PC-3 (cell line): Measurements from ENCODE around the gene GAD1. TPM values are rescaled to one million over a fixed set of nuclear protein-coding genes. Genes with fewer than 3 reads are reported as not detected.

ENCODE experiments used
- ATAC-seq: fragments of 200-7000 bp; cut with Tn5 transposase; 2 replicates; pipeline ENCODE4 v1.9.1; 2020; ENCODE audit warnings: mild to moderate bottlenecking, moderate library complexity
- BruUV-seq: library from RNA; stranded (reverse); fragments of 400-500 nt; replicated peaks from 2 replicates; lab custom pipeline; 2021; lab: Mats Ljungman, UMichigan
- CTCF ChIA-PET: fragments of 300-600 bp; sonication (Branson Sonifier 250); formaldehyde crosslinking; loops from one replicate; lab custom pipeline; 2022; ENCODE audit warnings: antibody characterized with exemption; lab: Charles Lee
- POLR2A ChIA-PET: fragments of 300-600 bp; sonication (Branson Sonifier 250); formaldehyde crosslinking; loops from one replicate; lab custom pipeline; 2022; ENCODE audit warnings: antibody characterized with exemption; ENCODE audit not compliant: unreplicated experiment; lab: Charles Lee
- DNase-seq: peaks from one replicate; pipeline ENCODE4 v3.0.0-alpha.2; 2015
- H2AFZ ChIP-seq: fragments of 300-600 bp; sonication (generic); 2 replicates; pipeline ENCODE4 v1.6.0; 2016; ENCODE audit warnings: antibody characterized with exemption, low read length
- H3F3A ChIP-seq: fragments of 300-600 bp; sonication (generic); one replicate; pipeline ENCODE4 v1.6.0; 2017; ENCODE audit warnings: antibody characterized with exemption, low read length, control low read depth, mild to moderate bottlenecking; ENCODE audit not compliant: unreplicated experiment
- H3K27ac ChIP-seq: fragments of 300-600 bp; sonication (generic); 2 replicates; pipeline ENCODE4 v1.5.1; 2016; ENCODE audit warnings: mild to moderate bottlenecking, low read length
- H3K27me3 ChIP-seq: fragments of 300-600 bp; sonication (generic); 2 replicates; pipeline ENCODE4 v1.6.1; 2016; ENCODE audit warnings: low read length, mixed read lengths
- H3K36me3 ChIP-seq: fragments of 300-600 bp; sonication (generic); 2 replicates; pipeline ENCODE4 v1.6.1; 2016; ENCODE audit warnings: low read depth, mixed run types, low read length, mixed read lengths
- H3K4me1 ChIP-seq: fragments of 300-600 bp; sonication (generic); 2 replicates; pipeline ENCODE4 v1.5.1; 2016; ENCODE audit warnings: low read length; ENCODE audit not compliant: insufficient read depth
- H3K4me2 ChIP-seq: fragments of 300-600 bp; sonication (generic); 2 replicates; pipeline ENCODE4 v1.6.0; 2016; ENCODE audit warnings: low read length
- H3K4me3 ChIP-seq: fragments of 300-600 bp; sonication (generic); 2 replicates; pipeline ENCODE4 v1.5.1; 2016; ENCODE audit warnings: mild to moderate bottlenecking, low read length, mixed read lengths
- H3K79me2 ChIP-seq: fragments of 300-600 bp; sonication (generic); 2 replicates; pipeline ENCODE4 v1.6.1; 2017; ENCODE audit warnings: low read length, mixed read lengths
- H3K9ac ChIP-seq: fragments of 300-600 bp; sonication (generic); 2 replicates; pipeline ENCODE4 v1.6.0; 2016; ENCODE audit warnings: mild to moderate bottlenecking, low read length
- H3K9me2 ChIP-seq: fragments of 300-600 bp; sonication (generic); replicated peaks from 2 replicates; pipeline ENCODE4 v1.6.1; 2016; ENCODE audit warnings: mixed run types, low read length, mixed read lengths
- H3K9me3 ChIP-seq: fragments of 300-600 bp; sonication (generic); 2 replicates; pipeline ENCODE4 v1.6.1; 2016; ENCODE audit warnings: low read length, mixed read lengths
- H4K20me1 ChIP-seq: fragments of 300-600 bp; sonication (generic); 2 replicates; pipeline ENCODE4 v1.6.1; 2016; ENCODE audit warnings: low read length, mixed read lengths
- EZH2 ChIP-seq: fragments of 300-600 bp; sonication (generic); IDR thresholded peaks from one replicate; pipeline ENCODE4 v1.6.1; 2017; ENCODE audit warnings: antibody characterized with exemption, mild to moderate bottlenecking, low read length; ENCODE audit not compliant: unreplicated experiment
- EZH2phosphoT487 ChIP-seq: fragments of 300-600 bp; sonication (generic); IDR thresholded peaks from 2 replicates; pipeline ENCODE4 v1.6.1; 2018; ENCODE audit warnings: mild to moderate bottlenecking, antibody characterized with exemption, low read length, borderline replicate concordance
- intact Hi-C: fragments of 100-400 bp; cut with micrococcal nuclease; formaldehyde crosslinking; loops from 2 replicates; pipeline ENCODE4 v1.9.0; 2023
- total RNA-seq: library from RNA; depleted of rRNA; stranded (reverse); fragments of >200 nt; gene quantifications from 2 replicates; pipeline ENCODE4 v1.2.3, GENCODE V29; 2014
- TF ChIP-seq, protein P1 (sequence below): fragments of 300-600 bp; sonication (generic); conservative IDR thresholded peaks from 2 replicates; pipeline ENCODE4 v1.5.1; 2017; ENCODE audit warnings: antibody characterized with exemption, low read depth, mild to moderate bottlenecking, low read length

GAD1 gene
- total RNA-seq, 1 experiment from 2014 or later, result 10.6 TPM

DNA sequence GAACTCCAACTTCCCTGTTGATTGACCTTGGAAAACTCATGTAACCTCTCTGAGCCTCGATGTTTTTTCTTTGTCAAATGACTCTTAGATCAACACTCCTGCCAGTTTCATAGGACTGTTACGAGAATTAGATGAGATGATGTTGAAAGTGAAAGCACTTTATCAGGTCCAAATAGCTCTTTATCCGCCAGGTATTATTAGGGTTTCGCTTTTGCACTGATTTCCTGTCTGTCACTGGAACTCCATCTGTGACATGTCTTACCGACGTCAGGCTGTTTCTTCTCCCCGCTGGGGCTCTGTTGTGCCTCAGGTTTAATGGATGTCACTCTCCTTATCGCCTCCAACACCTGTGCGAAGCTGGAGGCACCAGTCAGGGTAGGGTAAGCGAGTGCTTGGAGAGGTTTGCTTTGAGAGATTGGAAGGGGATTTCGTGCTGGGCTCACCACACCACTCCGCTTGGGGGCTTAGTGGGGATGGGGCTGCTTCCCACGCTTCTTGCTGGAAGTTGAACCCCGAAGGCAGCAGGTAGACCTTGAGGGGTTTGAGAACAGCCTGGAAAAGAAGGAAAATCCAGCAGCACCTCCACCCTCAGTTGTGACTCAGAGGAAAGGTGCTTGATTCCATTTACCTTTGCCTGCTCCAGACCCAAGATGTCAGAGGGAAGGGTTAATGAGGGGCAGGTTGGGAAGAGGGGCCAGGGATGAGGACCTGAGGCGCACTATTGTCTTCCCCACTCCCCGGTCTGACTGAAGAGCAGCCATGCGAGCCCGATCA is 4.3 kb downstream of the GAD1 start:
- H3K27me3 ChIP-seq, result no peaks in the 10 kb centered on the region

DNA sequence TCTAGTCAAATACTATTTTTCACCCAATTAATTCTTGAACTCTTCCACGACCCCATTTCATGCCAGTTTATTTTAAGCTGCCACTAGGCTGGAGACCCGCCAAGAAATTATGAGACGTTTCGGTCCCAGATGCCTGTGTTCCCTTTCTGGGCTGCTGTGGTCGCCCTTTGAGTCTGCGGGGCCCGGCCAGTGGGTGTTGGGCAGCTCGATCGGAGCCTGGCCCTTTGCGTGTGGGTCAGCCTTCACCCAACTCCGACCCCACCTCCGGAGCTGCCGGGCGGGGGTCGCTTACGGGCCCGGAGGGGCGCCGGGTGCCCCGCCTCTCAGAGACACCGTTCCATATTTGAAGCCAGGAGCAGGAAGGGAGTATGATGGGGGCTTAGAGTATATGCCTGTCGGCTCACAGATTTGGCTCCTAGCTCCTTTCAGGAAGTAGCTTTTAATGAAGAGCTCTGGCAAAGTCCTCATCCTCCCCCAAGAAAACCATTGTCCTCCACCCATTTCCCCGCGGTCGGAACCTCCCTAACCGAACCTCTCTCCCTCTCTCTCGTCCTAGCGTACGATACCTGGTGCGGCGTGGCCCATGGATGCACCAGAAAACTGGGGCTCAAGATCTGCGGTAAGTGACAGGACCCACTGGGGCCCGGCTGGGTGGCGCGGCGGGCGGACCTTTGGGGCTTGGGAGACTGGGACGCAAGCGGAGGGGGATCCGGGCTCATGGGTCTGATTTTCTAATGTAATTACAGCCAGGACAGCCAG is 5.0 kb downstream of the GAD1 start:
- H3K4me1 ChIP-seq, result peaks cover 3% of the 10 kb centered on the region; the same call in 1 of the 2 replicates
- no peak overlapping the region for H2AFZ ChIP-seq
- CTCF ChIA-PET, result interaction anchor here (1.1 kb wide), 1 partner anchor 52 kb away, joined by 4 read pairs; no protein-coding TSS in a partner anchor
- H4K20me1 ChIP-seq, result no peaks in the 10 kb centered on the region
- no peaks in the 10 kb centered on the region for H3K9me3 ChIP-seq
- H3K36me3 ChIP-seq, result no peaks in the 10 kb centered on the region
- no peaks in the 10 kb centered on the region for H3K27me3 ChIP-seq
- POLR2A ChIA-PET, result no interaction called here
- H3K27ac ChIP-seq, result no peak overlapping the region
- DNase-seq (no peak), ATAC-seq (no peak)
- no TSS peak for BruUV-seq
- H3K4me3 ChIP-seq, result no peak overlapping the region
- intact Hi-C loops, result no loop called here
- no peaks in the 10 kb centered on the region for H3K79me2 ChIP-seq
- TF ChIP-seq EZH2phosphoT487, result no peak
- no peak for TF ChIP-seq EZH2
- TF ChIP-seq, protein P1, sequence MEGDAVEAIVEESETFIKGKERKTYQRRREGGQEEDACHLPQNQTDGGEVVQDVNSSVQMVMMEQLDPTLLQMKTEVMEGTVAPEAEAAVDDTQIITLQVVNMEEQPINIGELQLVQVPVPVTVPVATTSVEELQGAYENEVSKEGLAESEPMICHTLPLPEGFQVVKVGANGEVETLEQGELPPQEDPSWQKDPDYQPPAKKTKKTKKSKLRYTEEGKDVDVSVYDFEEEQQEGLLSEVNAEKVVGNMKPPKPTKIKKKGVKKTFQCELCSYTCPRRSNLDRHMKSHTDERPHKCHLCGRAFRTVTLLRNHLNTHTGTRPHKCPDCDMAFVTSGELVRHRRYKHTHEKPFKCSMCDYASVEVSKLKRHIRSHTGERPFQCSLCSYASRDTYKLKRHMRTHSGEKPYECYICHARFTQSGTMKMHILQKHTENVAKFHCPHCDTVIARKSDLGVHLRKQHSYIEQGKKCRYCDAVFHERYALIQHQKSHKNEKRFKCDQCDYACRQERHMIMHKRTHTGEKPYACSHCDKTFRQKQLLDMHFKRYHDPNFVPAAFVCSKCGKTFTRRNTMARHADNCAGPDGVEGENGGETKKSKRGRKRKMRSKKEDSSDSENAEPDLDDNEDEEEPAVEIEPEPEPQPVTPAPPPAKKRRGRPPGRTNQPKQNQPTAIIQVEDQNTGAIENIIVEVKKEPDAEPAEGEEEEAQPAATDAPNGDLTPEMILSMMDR, result no peak
- H3K9ac ChIP-seq, result no peak overlapping the region
- no peaks in the 10 kb centered on the region for H3K9me2 ChIP-seq
- no peaks in the 10 kb centered on the region for H3F3A ChIP-seq
- H3K4me2 ChIP-seq, result no peak overlapping the region

More for the DNA sequence above, 4.3 kb downstream of the GAD1 start:
- no peaks in the 10 kb centered on the region for H3K9me3 ChIP-seq
- ATAC-seq, result no peak
- no peaks in the 10 kb centered on the region for H3K36me3 ChIP-seq
- TF ChIP-seq EZH2phosphoT487 (no peak), EZH2 (no peak)
- TF ChIP-seq, protein P1, result no peak
- H3K9ac ChIP-seq, result no peak overlapping the region
- no peaks in the 10 kb centered on the region for H3F3A ChIP-seq
- H3K4me2 ChIP-seq, result no peak overlapping the region
- H3K79me2 ChIP-seq, result no peaks in the 10 kb centered on the region
- peaks cover 8% of the 10 kb centered on the region; the same call in 1 of the 2 replicates for H3K4me1 ChIP-seq
- H4K20me1 ChIP-seq, result no peaks in the 10 kb centered on the region
- no TSS peak for BruUV-seq
- no peak overlapping the region for H3K27ac ChIP-seq
- CTCF ChIA-PET, result interaction anchor here (1.1 kb wide), 1 partner anchor 52 kb away, joined by 4 read pairs; no protein-coding TSS in a partner anchor
- H3K9me2 ChIP-seq, result no peaks in the 10 kb centered on the region
- no peak for DNase-seq
- intact Hi-C loops, result no loop called here
- H2AFZ ChIP-seq, result no peak overlapping the region
- H3K4me3 ChIP-seq, result no peak overlapping the region
- POLR2A ChIA-PET, result no interaction called here
